GM19099 (cell line): ENCODE data around the gene ACACA.
A peak's percentile ranks its signal among the peaks of the same experiment; 100 is the strongest.

ENCODE experiments used
- POLR2A ChIP-seq: IDR thresholded peaks from 3 replicates; pipeline ENCODE4 v1.6.1; 2011; ENCODE audit warnings: low read depth; ENCODE audit not compliant: insufficient read length; ENCODE audit errors: extremely low read depth

The ACACA gene

DNA sequence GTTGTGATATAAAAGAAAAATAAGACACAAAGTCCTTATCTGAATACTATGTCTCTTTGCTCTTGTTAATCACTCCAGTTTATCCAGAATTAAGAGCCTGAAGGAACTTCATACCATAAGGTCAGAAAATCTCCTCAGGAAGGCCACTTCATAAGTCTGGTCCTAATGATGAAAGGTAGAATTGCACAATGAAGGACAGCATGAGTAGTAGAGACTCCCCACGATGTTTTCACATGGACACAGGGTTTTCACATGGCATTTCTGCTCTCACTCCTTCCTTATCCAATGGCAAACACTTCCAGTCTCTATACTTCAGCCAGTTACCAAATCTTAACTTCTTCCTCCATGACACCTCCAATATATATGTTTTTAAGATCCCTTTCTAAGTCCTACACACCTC lies 41.0 kb downstream of the ACACA start:
- no peak for TF ChIP-seq POLR2A

DNA sequence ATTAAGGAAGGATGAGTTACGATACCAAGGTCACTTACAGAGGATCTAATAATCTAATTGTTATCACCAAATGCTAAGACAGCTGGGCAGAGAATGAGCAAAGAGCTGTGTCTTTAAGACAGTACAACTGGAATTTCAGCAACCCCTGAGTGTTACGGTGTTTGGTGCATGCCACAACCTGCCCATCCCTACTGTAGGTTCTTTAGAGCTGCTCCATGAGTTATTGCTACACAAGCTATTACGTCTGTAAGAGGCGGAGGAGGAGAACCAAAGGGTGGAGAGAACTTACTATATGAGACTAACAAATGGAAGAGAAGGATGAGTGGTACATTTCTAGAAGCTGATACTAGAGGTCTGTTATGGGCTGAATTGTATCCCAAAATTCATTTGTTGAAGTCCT lies 45.1 kb downstream of the ACACA start:
- TF ChIP-seq POLR2A = no peak

DNA sequence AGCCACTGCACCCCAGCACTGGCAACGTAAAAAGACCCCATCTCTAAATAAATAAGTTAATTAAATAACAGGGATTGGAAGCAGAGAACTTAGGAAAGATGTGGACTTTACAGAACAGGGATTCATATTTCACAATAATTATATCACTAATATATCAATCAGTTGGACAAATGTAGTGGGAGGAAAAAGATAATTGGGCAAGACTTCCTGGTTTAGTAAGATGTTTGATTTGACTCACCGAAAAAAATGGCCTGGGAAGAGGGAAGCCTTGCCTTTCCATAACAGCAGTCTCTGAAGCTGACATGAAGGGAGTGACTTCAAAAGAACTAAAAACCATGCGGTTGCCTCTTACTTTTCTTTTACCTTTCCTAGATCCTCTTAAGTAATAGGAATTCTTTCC lies 46.0 kb downstream of the ACACA start:
- TF ChIP-seq POLR2A = no peak

DNA sequence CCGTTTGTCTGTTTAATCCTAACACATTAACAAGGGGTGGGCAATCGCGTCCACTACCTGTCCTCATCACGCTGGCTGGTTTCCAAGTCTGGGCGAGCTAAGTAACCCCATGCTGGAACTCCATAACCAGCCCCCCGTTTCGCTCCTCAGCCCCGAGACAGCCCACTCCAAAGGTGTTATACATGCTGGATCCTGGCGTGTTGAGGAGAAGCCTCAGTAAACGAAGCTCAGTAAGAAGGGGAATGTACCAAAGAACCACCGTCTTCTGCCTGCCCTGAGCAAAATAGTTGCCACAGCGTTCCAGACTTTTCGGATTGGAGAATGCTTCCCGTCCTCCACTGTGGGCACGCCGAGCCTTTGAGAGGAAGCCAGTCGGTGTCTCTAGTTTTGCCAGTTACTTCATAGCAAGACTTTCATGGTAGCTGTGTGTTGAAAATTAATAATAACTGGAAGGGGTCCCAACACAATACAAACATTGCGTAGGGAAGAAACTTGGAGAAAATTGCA lies 46.9 kb downstream of the ACACA start:
- no peak for TF ChIP-seq POLR2A

DNA sequence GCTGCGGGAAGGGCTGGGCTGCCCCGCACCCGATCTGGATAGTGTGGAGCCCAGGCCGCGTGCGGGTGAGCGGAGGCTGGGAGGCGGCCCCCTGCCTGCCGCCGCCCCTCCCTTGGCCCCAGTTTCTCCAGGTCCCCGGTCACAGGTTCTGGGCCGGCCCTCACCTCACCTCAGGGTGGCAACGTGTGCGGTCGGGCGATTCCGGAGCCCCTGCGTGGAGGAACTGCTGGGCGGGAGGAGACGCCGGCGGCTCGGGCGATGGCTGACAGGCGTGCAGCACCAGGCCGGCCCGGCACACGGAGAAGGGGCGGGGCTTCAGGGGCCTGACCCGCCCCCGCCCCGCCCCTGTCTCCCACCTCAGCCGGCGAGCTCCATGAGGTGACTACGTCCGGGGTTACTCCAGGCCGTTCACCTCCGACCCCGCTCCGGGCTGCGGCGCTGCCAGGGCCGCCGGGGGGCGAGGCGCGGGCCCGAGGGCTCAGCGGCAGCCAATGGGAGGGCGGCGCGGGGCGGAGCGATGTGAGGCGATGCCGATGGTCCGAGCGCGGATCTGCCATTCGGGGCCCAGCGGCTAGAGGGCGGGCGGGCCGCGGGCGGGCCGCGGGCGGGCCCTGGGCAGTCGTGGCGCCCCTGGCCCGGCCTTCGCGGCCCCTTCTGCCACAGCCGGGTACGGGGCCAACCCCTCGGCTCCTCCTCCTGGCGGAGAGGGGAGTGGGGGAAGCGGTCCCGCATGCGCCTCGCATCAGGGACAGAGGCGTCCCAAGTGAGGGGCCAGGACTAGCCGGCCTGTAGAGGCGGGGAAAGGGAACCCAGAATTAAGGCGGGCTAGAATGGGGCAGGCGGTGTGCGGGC lies 47.6 kb downstream of the ACACA start:
- TF ChIP-seq POLR2A = peak; percentile 73

DNA sequence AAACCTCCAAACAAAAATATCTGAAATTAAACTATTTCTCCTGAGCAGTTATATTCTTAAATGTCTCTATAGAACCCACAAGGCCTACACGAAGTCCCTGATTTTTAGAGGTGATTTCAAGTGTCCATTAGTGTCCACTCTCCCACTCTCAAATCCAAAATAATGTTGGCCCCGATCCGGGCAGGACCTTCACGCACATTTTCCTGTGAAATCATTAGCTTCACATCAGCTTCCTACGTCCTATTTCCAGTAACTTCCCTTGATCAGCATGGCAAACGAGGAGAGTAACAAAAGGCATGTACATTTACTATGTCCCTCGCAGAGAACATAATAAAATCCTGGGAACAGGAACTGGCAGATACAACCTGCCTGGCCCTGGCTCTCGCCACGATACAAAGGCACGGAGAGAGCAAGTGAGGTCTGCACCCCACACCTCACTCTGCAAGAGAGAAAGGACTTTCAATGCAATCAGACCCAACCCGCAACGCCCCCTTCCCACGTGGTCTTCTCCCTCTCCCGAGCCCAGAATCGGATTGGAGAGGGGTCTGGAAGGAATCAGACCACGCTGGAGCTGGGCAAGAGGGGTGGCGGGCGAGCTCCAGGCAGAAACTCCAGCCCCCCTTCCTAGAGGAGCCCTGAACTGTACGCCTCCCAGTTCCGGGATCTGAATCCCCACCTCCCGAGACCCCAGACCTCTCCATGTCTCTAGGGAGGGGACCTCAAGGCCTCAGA lies 48.4 kb downstream of the ACACA start:
- TF ChIP-seq POLR2A = peak; percentile 22

DNA sequence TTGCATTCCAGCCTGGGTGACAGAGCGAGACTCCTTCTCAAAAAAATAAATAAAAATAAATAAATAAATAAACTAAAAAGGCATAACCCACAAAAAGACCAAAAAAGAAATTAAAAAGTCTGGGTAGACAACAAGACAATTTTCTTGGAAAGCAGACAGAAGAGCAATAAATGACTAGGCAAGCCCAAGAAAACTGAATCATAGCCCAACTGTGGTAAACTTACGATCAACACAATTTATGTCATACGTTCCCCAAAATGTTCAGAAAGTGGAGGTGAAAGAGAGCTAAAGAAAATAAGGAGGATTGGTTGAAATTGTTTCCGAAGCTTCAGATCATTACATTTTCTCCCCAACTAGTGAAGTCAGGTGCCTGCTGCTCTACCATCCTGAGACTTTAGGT lies 62.1 kb downstream of the ACACA start:
- TF ChIP-seq POLR2A = no peak

DNA sequence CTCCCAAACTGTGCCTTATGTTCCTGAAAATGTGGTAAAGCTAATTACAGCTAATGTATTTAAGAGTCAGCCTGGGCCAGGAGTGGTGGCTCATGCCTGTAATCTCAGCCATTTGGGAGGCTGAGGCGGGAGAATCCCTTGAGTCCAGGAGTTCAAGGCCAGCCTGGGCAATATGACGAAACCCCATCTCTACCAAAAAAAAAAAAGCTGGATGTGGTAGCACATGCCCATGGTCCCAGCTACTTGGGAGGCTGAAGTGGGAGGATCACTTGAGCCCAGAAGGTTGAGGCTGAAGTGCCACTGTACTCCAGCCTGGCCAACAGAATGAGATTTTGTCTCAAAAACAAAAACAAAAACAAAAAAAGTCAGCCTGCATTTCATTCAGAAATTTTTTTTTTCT lies 64.0 kb downstream of the ACACA start:
- TF ChIP-seq POLR2A = no peak

DNA sequence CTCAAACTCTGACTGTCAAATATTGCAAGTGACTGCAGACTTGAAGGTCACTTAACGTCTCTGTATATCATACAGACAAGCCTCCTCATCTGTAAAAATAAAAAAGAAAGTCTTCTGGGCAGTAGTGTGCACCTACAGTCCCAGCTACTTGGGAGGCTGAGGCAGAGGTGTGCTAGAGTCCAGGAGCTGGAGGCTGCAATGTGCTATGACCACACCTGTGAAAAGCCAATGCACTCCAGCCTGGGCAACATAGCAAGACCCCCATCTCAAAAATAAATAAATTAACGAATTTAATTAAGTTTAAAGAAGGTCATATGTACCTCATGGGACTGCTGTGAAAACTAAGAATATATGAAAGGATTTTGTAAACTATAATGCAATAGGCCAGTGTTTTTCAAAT lies 65.8 kb downstream of the ACACA start:
- no peak for TF ChIP-seq POLR2A

DNA sequence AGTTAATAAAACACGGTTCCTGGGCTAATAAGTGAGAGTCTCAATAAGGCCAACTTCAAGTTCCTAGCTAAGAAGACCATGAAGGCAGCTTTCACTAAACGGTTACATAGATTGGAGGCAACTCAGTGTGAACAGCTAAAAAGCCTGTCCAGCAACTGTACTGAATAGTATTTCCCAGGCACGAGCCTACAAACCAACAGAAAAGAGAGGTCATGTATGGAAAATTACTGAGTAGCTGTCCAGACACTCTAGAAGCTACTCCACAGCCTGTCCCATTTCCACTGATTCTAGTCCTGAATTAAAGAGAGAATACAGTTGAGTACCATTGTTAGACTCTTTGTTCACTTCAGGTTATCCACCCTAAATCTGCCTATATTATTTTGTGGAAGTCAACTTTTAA lies 67.3 kb downstream of the ACACA start:
- no peak for TF ChIP-seq POLR2A

DNA sequence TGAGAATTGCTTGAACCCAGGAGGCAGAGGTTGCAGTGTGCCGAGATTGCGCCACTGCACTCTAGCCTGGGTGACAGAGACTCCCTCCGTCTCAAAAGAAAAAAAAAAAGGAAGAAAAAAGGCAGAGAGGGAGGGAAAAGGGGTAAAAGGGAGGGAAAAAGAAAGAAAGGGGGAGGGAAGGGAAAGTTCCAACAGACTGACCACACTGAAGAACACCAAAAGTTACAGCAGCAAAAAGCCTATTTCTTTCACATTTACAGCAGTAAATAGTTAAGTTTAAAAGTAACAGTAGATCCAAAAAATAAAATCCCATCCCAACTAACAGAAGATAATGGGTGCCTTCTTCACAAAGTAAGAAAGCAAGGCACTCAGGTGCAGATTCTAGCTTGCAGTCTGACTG lies 67.8 kb downstream of the ACACA start:
- TF ChIP-seq POLR2A = no peak

DNA sequence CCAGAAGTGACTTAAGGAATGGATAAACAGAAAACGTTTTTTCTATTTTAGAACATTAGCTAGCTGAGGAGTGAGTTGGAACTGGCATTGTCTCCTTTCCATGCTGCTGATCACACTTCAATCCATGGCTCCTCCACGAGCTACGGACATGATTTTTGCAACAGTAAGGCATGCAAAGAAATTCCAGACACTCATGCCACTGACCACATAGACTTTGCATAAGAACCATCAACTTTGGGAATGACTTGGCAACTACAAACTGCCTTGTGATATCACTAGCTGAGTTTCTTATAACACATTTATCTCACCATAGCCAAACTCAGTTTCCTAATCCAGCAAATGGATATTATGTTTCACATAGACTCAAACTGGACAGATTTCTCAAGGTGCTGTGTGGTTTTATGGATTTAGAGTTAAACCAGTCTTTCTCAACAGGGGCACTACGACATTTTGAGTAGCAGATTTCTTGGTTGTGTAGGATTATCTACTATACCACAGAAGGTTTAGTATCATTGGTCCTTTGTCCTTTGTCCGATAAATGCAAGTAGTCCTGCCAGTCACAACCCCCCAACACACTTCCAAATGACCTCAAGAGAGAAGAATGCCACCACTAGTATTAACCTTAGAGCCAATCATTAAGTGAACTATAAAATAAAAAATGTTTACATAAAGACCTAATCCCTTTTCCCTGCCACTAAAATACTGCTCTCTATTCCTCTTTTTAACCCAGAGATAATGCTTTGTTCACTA lies 79.1 kb downstream of the ACACA start:
- no peak for TF ChIP-seq POLR2A

DNA sequence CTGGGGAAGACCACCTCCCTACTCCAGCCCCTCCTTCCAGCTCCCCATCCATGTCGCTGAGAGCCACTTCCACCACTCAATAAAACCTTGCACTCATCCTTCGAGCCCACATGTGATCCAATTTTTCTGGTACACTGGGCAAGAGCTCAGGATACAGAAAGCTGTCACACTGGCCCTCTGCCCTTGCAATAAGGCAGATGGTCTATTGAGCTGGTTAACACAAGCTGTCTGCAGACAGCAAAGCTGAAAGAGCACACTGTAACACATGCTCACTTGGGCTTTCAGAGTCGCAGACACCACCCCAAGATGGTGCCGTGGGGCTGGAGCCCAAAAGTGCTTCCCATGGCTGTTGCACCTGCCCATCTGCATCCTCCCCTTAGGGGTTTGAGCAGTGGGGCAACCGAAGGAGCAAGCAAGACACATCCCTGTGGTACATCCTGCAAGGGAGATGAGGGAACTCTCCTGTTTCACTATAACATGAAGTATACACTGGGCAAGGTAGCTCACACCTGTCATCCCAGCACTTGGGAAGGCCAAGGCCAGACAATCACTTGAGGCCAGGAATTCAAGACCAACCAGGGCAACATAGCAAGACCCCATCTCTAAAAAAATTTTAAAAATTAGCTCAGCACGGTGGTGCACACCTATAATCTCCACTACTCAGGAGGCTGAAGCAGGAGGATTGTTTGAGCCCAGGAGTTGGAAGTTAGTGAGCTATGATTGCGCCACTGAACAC lies 83.6 kb downstream of the ACACA start:
- TF ChIP-seq POLR2A = no peak

DNA sequence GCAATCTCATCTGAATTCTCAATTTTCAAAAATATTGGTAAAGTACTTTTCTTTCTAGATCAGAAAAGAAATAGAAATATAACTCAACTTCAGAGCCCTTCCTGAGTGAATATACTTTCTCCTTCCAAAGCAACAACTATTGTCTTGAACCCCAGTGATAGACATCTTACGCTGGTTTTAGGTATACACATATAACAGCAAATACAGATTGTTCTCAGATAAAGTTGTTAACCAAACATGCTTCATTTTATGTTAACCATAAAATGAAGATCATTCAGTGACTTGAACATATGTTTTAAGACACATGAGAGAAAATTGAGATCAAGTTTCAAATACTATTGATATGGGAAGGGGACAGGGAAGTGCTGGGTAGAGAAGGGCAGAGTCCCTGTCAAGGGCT lies 84.5 kb downstream of the ACACA start:
- no peak for TF ChIP-seq POLR2A

DNA sequence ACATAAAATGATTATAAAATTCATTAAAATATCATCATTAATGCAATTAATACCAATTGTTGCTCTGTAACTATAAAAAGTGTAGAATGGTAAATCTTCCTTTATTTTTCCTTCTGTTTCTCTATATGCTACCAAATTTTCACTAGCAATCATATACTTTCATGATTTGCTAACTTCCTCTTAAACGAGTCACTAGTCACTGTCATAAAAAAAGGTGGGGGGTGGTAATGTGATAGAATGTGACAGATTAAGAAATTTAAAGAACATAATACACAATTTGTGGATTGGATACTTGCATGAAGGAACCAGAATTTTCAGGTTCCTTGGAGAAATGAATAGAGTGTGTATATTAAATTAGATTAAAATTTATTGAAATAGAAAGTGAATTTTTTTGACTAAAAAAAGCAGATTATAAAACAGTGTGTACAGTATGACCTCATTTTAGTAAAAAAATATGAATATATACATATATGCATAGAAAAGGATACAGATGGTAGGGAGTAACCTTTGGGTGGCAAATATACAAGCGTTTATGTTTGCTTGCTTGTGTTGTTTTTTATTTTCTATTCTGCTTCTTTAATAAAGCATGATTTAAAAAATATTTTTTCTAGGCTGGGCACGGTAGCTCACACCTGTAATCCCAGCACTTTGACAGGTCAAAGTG lies 87.6 kb downstream of the ACACA start:
- no peak for TF ChIP-seq POLR2A

DNA sequence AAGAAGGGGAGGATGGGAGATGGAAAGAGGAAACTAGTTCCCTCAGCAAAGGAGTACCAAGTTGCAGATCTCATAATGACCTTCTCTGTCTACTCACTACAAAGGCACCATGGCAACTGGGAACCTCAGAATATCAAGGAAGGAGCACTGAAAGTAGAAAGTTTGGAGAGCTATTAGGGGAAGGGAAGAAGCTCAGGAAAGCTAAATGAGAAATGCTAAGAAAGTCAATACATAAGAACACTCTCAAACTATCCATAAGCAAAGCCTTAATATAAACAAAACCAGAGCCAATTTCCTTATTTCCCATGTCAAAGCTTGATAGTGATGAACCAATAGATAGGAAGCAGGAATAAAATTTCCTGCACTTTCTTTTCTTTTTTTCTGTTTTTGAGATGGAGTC lies 88.8 kb downstream of the ACACA start:
- TF ChIP-seq POLR2A = no peak
